ENCODE results near the gene PROM1. TPM values are rescaled to one million over a fixed set of nuclear protein-coding genes. Genes with fewer than 3 reads are reported as not detected.

PROM1 gene
- total RNA-seq, 1 experiment from 2014 or later, result 65.1 TPM

DNA sequence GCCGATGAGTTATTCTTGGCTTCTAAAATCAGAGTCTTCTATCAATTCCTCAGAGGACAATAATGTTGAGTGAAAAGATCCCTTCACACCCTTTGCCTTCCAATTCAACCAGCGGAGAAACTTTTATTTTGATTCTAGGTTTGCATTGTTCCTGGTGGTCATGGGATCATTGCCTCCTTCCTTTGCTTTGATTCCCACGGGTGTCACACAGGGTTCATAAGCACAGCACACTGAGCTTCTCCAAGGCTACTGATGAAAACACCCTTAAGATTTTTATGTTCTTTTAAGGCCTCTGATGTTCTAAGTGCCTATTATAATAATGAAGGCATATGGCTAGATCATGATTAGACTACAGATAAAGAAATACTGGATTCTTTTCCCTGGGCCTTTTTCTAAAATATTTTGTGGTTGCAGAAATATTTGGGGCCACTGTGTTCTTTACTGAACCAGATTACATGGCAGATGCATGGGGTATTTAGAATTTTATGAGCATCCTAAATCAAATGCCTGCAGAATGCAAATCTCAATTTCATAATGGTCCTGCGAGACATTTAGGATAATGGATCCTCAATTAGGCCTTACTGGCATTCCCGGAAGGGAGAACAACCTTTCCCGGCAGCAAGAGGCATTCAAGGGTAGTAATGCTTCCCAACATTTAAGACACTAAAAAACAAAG is 76.9 kb downstream of the PROM1 start (continued):
- TF ChIP-seq, protein P1, sequence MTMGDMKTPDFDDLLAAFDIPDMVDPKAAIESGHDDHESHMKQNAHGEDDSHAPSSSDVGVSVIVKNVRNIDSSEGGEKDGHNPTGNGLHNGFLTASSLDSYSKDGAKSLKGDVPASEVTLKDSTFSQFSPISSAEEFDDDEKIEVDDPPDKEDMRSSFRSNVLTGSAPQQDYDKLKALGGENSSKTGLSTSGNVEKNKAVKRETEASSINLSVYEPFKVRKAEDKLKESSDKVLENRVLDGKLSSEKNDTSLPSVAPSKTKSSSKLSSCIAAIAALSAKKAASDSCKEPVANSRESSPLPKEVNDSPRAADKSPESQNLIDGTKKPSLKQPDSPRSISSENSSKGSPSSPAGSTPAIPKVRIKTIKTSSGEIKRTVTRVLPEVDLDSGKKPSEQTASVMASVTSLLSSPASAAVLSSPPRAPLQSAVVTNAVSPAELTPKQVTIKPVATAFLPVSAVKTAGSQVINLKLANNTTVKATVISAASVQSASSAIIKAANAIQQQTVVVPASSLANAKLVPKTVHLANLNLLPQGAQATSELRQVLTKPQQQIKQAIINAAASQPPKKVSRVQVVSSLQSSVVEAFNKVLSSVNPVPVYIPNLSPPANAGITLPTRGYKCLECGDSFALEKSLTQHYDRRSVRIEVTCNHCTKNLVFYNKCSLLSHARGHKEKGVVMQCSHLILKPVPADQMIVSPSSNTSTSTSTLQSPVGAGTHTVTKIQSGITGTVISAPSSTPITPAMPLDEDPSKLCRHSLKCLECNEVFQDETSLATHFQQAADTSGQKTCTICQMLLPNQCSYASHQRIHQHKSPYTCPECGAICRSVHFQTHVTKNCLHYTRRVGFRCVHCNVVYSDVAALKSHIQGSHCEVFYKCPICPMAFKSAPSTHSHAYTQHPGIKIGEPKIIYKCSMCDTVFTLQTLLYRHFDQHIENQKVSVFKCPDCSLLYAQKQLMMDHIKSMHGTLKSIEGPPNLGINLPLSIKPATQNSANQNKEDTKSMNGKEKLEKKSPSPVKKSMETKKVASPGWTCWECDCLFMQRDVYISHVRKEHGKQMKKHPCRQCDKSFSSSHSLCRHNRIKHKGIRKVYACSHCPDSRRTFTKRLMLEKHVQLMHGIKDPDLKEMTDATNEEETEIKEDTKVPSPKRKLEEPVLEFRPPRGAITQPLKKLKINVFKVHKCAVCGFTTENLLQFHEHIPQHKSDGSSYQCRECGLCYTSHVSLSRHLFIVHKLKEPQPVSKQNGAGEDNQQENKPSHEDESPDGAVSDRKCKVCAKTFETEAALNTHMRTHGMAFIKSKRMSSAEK (CRISPR knock-in tag; IDR thresholded peaks at IDR 0.05; ENCODE audit: borderline replicate concordance), result no peak
- TF ChIP-seq, protein P2, sequence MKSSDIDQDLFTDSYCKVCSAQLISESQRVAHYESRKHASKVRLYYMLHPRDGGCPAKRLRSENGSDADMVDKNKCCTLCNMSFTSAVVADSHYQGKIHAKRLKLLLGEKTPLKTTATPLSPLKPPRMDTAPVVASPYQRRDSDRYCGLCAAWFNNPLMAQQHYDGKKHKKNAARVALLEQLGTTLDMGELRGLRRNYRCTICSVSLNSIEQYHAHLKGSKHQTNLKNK (CRISPR knock-in tag; IDR thresholded peaks at IDR 0.05), result no peak
- TF ChIP-seq, protein P3, sequence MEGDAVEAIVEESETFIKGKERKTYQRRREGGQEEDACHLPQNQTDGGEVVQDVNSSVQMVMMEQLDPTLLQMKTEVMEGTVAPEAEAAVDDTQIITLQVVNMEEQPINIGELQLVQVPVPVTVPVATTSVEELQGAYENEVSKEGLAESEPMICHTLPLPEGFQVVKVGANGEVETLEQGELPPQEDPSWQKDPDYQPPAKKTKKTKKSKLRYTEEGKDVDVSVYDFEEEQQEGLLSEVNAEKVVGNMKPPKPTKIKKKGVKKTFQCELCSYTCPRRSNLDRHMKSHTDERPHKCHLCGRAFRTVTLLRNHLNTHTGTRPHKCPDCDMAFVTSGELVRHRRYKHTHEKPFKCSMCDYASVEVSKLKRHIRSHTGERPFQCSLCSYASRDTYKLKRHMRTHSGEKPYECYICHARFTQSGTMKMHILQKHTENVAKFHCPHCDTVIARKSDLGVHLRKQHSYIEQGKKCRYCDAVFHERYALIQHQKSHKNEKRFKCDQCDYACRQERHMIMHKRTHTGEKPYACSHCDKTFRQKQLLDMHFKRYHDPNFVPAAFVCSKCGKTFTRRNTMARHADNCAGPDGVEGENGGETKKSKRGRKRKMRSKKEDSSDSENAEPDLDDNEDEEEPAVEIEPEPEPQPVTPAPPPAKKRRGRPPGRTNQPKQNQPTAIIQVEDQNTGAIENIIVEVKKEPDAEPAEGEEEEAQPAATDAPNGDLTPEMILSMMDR (IDR thresholded peaks at IDR 0.05), result no peak
- TF ChIP-seq NFE2L1 (CRISPR knock-in tag; IDR thresholded peaks at IDR 0.05), result no peak

DNA sequence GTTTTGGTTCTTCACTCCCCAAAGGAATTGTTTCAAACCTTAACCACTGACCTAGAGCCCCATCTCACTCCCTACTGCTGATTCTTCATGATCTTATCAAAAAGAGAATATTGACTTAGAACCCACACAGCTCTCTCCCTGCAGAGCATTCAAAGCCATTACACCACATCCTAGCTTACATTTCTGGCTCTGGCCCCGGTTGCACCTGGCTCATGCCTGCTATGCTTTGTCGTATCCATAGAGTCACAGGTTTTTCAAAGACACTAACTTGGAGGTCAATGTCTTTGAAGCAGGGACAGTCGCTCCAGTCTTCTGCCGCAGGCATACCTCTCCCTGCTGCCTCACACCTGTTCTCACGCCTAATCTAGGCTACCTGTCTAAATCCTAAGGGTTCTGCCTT is 78.1 kb downstream of the PROM1 start:
- no peak overlapping the region for H3K4me3 Mint-ChIP-seq
- H3K27me3 Mint-ChIP-seq (ENCODE audit: low read depth), result no peaks in the 10 kb centered on the region
- no peak for TF ChIP-seq TCF7 (CRISPR knock-in tag; IDR thresholded peaks at IDR 0.05; ENCODE audit: low read depth)
- TF ChIP-seq, protein P4, sequence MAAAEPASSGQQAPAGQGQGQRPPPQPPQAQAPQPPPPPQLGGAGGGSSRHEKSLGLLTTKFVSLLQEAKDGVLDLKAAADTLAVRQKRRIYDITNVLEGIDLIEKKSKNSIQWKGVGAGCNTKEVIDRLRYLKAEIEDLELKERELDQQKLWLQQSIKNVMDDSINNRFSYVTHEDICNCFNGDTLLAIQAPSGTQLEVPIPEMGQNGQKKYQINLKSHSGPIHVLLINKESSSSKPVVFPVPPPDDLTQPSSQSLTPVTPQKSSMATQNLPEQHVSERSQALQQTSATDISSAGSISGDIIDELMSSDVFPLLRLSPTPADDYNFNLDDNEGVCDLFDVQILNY (CRISPR knock-in tag; IDR thresholded peaks at IDR 0.05), result no peak
- TF ChIP-seq SMAD3 (CRISPR knock-in tag; IDR thresholded peaks at IDR 0.05; ENCODE audit: borderline replicate concordance), result no peak
- TF ChIP-seq, protein P5, sequence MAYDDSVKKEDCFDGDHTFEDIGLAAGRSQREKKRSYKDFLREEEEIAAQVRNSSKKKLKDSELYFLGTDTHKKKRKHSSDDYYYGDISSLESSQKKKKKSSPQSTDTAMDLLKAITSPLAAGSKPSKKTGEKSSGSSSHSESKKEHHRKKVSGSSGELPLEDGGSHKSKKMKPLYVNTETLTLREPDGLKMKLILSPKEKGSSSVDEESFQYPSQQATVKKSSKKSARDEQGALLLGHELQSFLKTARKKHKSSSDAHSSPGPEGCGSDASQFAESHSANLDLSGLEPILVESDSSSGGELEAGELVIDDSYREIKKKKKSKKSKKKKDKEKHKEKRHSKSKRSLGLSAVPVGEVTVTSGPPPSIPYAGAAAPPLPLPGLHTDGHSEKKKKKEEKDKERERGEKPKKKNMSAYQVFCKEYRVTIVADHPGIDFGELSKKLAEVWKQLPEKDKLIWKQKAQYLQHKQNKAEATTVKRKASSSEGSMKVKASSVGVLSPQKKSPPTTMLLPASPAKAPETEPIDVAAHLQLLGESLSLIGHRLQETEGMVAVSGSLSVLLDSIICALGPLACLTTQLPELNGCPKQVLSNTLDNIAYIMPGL (CRISPR knock-in tag; IDR thresholded peaks at IDR 0.05), result no peak
- TF ChIP-seq, protein P6, sequence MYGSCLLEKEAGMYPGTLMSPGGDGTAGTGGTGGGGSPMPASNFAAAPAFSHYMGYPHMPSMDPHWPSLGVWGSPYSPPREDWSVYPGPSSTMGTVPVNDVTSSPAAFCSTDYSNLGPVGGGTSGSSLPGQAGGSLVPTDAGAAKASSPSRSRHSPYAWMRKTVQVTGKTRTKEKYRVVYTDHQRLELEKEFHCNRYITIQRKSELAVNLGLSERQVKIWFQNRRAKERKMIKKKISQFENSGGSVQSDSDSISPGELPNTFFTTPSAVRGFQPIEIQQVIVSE (CRISPR knock-in tag; IDR thresholded peaks at IDR 0.05; ENCODE audit: borderline replicate concordance), result no peak
- no peak for TF ChIP-seq FOXJ3 (CRISPR knock-in tag; IDR thresholded peaks at IDR 0.05; ENCODE audit: borderline replicate concordance)
- CTCF ChIA-PET, result interaction anchor here (0.9 to 1.5 kb wide), 3 partner anchors 123 to 259 kb away, joined by 3 to 4 read pairs (median 4); no protein-coding TSS in a partner anchor
- H3K9me3 Mint-ChIP-seq, result no peaks in the 10 kb centered on the region
- H3K27ac Mint-ChIP-seq, result no peak overlapping the region
- H3K4me1 Mint-ChIP-seq, result peaks cover 5% of the 10 kb centered on the region
- DNase-seq (ENCODE audit: low spot score) (no peak), ATAC-seq (no peak)
- H3K36me3 Mint-ChIP-seq, result peaks cover 34% of the 10 kb centered on the region
- POLR2A ChIA-PET, result no interaction called here

DNA sequence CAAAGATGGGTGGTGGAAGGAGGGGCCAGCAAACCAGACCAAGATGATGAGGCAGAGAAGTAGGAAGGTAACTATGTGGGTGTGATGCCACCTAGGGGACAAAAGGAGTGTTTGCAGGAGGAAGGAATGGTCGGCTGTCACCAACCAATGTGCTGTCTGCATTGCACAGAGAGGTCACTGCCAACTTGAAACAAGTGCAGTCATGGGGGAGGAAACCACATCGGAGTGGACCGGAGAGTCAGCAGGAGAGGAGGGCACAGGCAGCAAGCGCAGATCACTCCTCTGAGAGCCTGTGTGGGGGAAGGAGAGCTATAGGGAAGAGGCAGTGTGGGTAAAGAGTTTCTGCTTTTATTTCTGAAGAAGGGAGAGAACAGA is 82.4 kb downstream of the PROM1 start:
- Mint-ChIP-seq H3K9me3 (no peaks in the 10 kb centered on the region), H3K36me3 (peaks cover 24% of the 10 kb centered on the region), H3K27me3 (ENCODE audit: low read depth) (no peaks in the 10 kb centered on the region), H3K4me3 (no peak overlapping the region), H3K4me1 (no peaks in the 10 kb centered on the region), H3K27ac (no peak overlapping the region)
- TF ChIP-seq ZNF317 (CRISPR knock-in tag; IDR thresholded peaks at IDR 0.05; ENCODE audit: borderline replicate concordance, low read depth), result no peak
- TF ChIP-seq, protein P3 (IDR thresholded peaks at IDR 0.05), result peak; percentile 71
- DNase-seq (ENCODE audit: low spot score), result peak; percentile 59
- ATAC-seq, result peak; percentile 97
- POLR2A ChIA-PET, result no interaction called here
- CTCF ChIA-PET, result interaction anchor here (0.7 to 1.9 kb wide), 5 partner anchors 25 to 196 kb away, joined by 3 to 13 read pairs (median 5); no protein-coding TSS in a partner anchor
